KMS-11 (cell line): ENCODE data around the gene UBE2O.
A peak's percentile ranks its signal among the peaks of the same experiment; 100 is the strongest.
"Not testable (repeated sequence)": the region's sequence is repeated elsewhere in the genome, so short reads cannot be mapped to it uniquely, and the experiment has no call there.

Source experiments
- H2AFZ ChIP-seq: fragments of 200-600 bp; sonication (generic); 2 replicates; pipeline ENCODE4 v1.6.1; 2016; ENCODE audit warnings: antibody characterized with exemption, mixed run types, low read depth
- H3K27ac ChIP-seq: fragments of 200-600 bp; sonication (generic); 2 replicates; pipeline ENCODE4 v1.6.1; 2016; ENCODE audit warnings: mild to moderate bottlenecking, mixed run types
- H3K27me3 ChIP-seq: fragments of 200-600 bp; sonication (generic); 2 replicates; pipeline ENCODE4 v1.6.1; 2017; ENCODE audit warnings: mild to moderate bottlenecking, low read depth, mixed run types, moderate library complexity; ENCODE audit not compliant: insufficient read depth
- H3K36me3 ChIP-seq: fragments of 200-600 bp; sonication (generic); 2 replicates; pipeline ENCODE4 v1.6.1; 2017; ENCODE audit warnings: mild to moderate bottlenecking, mixed run types; ENCODE audit not compliant: insufficient read depth
- H3K4me1 ChIP-seq: fragments of 200-600 bp; sonication (generic); 2 replicates; pipeline ENCODE4 v1.6.1; 2016; ENCODE audit warnings: mild to moderate bottlenecking, low read depth, mixed run types; ENCODE audit not compliant: poor library complexity, severe bottlenecking
- H3K4me2 ChIP-seq: fragments of 200-600 bp; sonication (generic); 2 replicates; pipeline ENCODE4 v1.7.0; 2016; ENCODE audit warnings: mild to moderate bottlenecking, mixed run types
- H3K4me3 ChIP-seq: fragments of 200-600 bp; sonication (generic); IDR thresholded peaks from 2 replicates; pipeline ENCODE4 v1.6.1; 2017; ENCODE audit warnings: low read depth, low read length, mixed read lengths; ENCODE audit not compliant: insufficient read depth
- H3K79me2 ChIP-seq: fragments of 200-600 bp; sonication (generic); 2 replicates; pipeline ENCODE4 v1.6.1; 2016; ENCODE audit warnings: low read depth, mixed run types; ENCODE audit not compliant: insufficient read depth
- H3K9ac ChIP-seq: fragments of 200-600 bp; sonication (generic); 2 replicates; pipeline ENCODE4 v1.6.1; 2016; ENCODE audit warnings: mild to moderate bottlenecking, mixed run types
- H4K20me1 ChIP-seq: fragments of 200-600 bp; sonication (generic); 2 replicates; pipeline ENCODE4 v1.6.1; 2016; ENCODE audit warnings: mild to moderate bottlenecking, mixed run types; ENCODE audit not compliant: insufficient read depth
- TF ChIP-seq, protein P1 (sequence below): fragments of 200-600 bp; sonication (generic); conservative IDR thresholded peaks from 2 replicates; pipeline ENCODE4 v1.6.1; 2017; ENCODE audit warnings: low read depth, mild to moderate bottlenecking, antibody characterized with exemption, low read length, moderate library complexity, mixed read lengths

Gene UBE2O

GRCh38 chr17:76353004-76353598 lies 99.9 kb downstream of the UBE2O start:
- H3K36me3 ChIP-seq: no peaks in the 10 kb centered on the region
- no peaks in the 10 kb centered on the region for H3K27me3 ChIP-seq
- H3K4me1 ChIP-seq: peaks cover 21% of the 10 kb centered on the region
- peaks cover 9% of the 10 kb centered on the region for H3K79me2 ChIP-seq
- no peak overlapping the region for H3K4me3 ChIP-seq
- peak overlapping the region; percentile 99 for H3K4me2 ChIP-seq
- TF ChIP-seq, protein P1, sequence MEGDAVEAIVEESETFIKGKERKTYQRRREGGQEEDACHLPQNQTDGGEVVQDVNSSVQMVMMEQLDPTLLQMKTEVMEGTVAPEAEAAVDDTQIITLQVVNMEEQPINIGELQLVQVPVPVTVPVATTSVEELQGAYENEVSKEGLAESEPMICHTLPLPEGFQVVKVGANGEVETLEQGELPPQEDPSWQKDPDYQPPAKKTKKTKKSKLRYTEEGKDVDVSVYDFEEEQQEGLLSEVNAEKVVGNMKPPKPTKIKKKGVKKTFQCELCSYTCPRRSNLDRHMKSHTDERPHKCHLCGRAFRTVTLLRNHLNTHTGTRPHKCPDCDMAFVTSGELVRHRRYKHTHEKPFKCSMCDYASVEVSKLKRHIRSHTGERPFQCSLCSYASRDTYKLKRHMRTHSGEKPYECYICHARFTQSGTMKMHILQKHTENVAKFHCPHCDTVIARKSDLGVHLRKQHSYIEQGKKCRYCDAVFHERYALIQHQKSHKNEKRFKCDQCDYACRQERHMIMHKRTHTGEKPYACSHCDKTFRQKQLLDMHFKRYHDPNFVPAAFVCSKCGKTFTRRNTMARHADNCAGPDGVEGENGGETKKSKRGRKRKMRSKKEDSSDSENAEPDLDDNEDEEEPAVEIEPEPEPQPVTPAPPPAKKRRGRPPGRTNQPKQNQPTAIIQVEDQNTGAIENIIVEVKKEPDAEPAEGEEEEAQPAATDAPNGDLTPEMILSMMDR: no peak
- peak overlapping the region; percentile 95 for H2AFZ ChIP-seq
- H4K20me1 ChIP-seq: no peaks in the 10 kb centered on the region
- H3K9ac ChIP-seq: peak overlapping the region; percentile 71
- peak overlapping the region; percentile 82 for H3K27ac ChIP-seq

GRCh38 chr17:76351526-76352071 lies 101.4 kb downstream of the UBE2O start:
- Histone ChIP-seq H3K4me3 (no peak overlapping the region), H3K4me2 (peak overlapping the region; percentile 61; the same call in 1 of the 2 replicates), H3K4me1 (peaks cover 21% of the 10 kb centered on the region), H3K27ac (no peak overlapping the region), H2AFZ (no peak overlapping the region), H3K36me3 (peaks cover 3% of the 10 kb centered on the region; the same call in 1 of the 2 replicates), H3K27me3 (no peaks in the 10 kb centered on the region), H3K79me2 (peaks cover 9% of the 10 kb centered on the region), H3K9ac (no peak overlapping the region), H4K20me1 (no peaks in the 10 kb centered on the region)
- TF ChIP-seq, protein P1: no peak

DNA sequence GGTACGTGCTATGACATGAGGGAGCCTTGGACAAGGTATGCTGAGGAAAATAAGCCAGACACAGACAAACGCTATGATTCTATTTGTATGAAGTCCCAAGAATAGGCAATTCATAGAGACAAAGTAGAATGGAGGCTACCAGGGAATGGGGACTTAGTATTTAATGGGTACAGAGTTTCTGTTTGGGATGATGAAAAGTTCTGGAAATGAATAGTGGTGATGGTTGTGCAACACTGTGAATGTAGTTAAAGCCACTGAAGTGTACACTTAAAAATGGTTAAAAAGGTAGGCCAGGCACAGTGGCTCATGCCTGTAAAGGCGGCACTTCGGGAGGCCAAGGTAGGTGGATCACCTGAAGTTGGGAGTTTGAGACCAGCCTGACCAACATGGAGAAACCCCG lies 102.5 kb downstream of the UBE2O start:
- Histone ChIP-seq H3K79me2 (peaks cover 9% of the 10 kb centered on the region), H3K4me3 (no peak overlapping the region), H3K4me1 (peaks cover 25% of the 10 kb centered on the region), H3K9ac (no peak overlapping the region), H3K4me2 (no peak overlapping the region), H3K27ac (no peak overlapping the region), H3K36me3 (peaks cover 3% of the 10 kb centered on the region; the same call in 1 of the 2 replicates), H2AFZ (no peak overlapping the region), H4K20me1 (no peaks in the 10 kb centered on the region), H3K27me3 (no peaks in the 10 kb centered on the region)
- TF ChIP-seq, protein P1: no peak

GRCh38 chr17:76346936-76347335 lies 106.0 kb downstream of the UBE2O start:
- H4K20me1 ChIP-seq, H3K27ac ChIP-seq, H3K4me2 ChIP-seq, H3K79me2 ChIP-seq, H3K27me3 ChIP-seq, H2AFZ ChIP-seq, H3K9ac ChIP-seq, H3K36me3 ChIP-seq, H3K4me3 ChIP-seq: not testable (repeated sequence)
- peaks cover 13% of the 10 kb centered on the region for H3K4me1 ChIP-seq

GRCh38 chr17:76345377-76345974 lies 107.5 kb downstream of the UBE2O start:
- H3K4me2 ChIP-seq: no peak overlapping the region
- H3K4me3 ChIP-seq: no peak overlapping the region
- TF ChIP-seq, protein P1: no peak
- no peak overlapping the region for H3K9ac ChIP-seq
- peaks cover 3% of the 10 kb centered on the region; the same call in 1 of the 2 replicates for H3K36me3 ChIP-seq
- H3K27me3 ChIP-seq: no peaks in the 10 kb centered on the region
- no peak overlapping the region for H2AFZ ChIP-seq
- H3K79me2 ChIP-seq: peaks cover 3% of the 10 kb centered on the region
- no peaks in the 10 kb centered on the region for H4K20me1 ChIP-seq
- H3K27ac ChIP-seq: no peak overlapping the region
- peaks cover 9% of the 10 kb centered on the region for H3K4me1 ChIP-seq
